HG02623 (cell line): ENCODE results near the gene C3.

ENCODE experiments used
- ATAC-seq: cut with Tn5 transposase; IDR thresholded peaks from one replicate; pipeline ENCODE4 v1.9.1; 2021; ENCODE audit warnings: moderate library complexity; ENCODE audit not compliant: unreplicated experiment

Gene C3

DNA sequence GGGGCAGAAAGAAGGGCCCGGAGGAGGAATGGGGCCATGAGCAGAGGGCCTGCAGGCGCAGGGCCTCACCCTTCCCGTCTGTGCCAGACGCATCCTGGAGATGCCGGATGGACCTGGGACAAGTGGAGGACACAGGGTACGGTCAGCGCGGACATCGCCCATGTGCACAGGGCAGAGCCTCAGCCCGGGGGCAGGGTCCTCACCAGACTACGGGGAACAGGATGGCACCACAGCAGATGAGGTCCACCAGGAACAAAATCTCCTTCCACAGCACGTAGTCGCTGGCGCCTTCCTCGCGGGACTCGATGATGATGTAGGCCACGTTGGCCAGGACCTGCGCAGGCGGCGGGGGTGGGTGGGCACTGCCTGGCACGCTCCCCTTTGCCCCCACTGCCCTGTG is 11.4 kb upstream of the C3 start:
- no peak for ATAC-seq

DNA sequence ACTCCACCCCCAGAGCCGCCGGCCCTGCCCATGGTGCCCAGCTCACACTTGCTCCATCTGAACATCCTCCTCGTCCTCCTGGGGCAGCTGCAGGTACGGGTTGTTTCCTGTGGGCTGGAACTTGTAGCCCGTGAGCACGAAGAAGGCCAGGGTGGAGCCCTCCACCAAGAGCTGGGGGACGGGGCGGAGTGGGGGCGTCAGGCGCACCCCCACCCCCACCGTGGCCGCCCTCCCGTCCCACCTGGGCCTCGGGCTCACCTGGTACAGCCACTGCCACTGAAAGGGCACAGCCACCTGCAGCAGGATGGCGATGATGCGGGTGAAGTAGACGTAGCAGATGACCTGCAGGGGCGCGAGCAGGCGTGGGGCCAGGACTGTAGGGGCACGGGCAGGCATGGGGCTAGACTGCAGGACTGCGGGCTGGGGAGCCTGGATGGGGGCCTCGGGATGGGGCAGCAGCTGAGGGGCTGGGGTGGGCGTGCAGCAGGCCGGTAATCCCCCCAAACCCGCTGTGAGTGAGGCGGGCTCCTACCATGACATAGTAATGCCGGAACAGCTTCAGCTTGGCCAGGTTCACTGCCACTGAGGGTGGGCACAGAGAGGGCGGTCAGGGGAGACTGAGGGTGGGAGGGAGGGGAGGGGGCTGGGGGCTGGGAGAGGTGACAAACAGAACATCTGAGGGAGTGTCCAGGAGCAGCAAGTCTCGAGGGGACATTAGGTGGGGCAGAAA is 10.7 kb upstream of the C3 start:
- no peak for ATAC-seq

- no peak for ATAC-seq
Measured at GRCh38 chr19:6730153-6730804, 9.8 kb upstream of the C3 start.

DNA sequence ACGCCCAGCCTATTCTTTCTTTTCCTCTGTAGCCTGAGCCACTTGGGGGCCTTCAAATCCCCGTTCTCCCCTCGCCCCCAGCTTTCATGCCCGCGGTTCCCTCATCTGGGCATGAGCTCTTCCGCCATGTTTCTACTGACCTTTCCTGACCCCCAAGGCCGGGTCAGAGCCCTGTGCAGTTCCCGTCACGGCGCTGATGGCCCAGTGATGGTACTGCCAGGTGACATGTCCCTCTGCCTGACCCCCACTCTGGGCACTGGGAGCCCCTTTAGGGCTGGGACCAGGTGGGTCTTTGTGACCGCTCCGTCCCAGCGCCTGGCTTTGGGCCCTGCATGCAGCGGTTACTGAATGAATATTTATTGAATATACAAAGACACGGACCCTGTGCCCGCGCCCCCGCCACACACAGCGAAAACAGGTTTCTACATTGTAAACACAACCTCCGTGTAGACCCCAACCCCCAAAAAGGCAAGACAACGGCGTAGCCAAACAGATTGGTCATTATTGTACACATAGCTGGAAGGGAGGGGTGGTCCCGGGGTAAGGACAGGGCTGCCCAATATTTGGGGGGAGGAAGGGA is 9.2 kb upstream of the C3 start:
- ATAC-seq, result no peak

DNA sequence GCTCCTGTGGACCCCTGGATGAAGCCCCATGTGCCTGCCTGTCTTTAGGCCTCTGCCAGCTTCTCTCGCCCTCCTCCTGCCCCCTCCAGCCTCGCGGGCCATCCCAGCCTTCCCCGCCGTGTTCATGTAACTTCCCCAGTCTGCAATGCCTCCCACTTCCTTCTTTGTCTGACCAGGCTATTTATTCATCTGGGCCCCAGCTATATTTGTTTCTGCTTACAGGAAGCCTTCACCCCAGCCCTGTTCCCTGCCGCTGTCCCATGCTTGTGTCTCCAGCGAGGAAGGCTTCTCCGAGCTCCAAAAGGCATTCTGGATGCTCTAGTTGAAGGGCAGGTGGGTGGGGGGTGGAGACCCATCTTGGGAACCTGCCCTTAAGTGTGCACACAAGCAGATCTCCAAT is 7.9 kb upstream of the C3 start:
- ATAC-seq, result no peak

DNA sequence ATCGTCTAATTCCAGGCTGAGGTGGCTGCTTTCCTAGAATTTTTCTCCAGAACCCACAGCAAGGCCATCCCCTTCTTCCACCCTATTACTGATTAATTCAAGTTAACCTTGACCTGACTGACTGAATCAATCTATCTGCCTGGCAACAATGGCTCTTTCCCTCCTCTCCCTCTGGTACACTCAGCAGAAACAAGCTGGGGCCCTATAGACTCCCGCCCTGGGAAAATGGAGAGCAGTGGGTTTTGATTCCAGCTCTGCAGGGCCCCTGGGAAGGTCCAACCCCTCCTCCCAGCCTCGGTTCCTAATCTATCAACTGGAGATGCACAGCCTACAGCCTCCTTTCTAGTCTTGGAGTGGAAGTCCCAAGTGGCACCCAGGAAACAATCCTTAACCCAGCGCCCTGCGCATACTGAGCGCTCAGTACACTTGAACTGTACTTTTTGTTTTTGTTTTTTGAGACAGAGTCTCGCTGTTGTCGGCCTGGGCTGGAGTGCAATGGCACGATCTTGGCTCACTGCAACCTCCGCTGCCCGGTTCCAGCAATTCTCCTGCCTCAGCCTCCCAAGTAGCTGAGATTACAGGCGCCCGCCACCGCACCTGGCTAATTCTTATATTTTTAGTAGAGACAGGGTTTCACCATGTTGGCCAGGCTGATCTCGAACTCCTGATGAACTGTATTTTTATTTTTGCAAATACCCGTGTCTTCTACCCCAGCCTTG is 5.2 kb upstream of the C3 start:
- no peak for ATAC-seq

DNA sequence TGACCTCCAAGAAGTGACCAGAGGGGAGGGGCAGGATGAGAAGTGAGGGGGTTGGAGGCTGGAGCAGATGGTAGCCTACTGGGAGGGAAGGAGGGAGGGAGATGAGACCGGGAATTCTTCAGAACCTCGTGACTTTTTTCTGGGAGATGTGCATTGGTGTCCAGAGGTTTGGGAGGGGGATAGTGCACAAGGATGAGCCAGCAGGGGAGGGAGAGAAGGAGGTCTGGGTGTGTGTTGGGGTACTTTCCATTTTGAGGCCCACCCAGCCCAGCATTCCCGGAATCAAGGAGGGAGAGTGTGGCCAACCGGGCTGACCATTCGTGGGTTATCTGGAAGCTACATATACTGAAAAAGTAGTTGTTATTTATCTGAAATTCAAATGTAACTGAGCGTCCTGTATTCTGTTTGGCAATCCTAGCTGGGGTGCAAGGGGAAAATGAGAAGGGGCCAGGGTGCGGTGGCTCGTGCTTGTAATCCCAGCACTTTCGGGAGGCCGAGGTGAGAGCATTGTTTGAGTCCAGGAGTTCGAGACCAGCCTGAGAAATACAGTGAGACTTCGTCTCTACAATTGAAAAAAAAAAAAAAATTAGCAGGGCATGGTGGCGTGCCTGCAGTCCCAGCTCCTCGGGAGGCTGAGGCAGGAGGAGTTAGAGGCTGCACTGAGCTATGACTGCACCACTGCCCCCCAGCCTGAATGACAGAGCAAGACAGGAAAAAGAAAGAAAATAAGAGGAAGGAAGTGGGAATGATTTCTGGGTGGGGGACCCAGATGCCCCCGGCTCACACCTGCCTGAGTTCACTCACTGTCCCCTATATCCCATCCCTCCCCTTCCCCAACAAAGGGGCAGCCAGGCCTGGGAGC is 4.4 kb upstream of the C3 start:
- ATAC-seq, result no peak

DNA sequence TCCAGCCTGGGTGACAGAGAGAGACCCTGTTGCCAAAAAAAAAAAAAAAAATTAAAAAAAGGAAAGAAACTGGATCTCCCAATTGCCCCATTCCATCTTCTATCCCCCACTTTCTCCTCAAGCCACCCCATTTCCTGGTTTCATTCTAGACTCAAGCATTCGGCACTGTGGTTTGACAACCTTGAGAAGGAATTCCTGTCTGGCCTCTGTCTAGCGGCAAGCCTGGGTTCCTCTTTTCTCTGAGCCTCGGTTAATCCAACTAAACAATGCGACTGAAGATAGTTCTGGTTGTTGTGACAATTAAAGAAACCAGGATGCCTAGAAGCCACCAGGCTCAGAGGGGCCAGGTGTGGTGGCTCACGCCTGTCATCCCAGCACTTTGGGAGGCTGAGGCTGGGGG is 3.3 kb upstream of the C3 start:
- ATAC-seq, result no peak

DNA sequence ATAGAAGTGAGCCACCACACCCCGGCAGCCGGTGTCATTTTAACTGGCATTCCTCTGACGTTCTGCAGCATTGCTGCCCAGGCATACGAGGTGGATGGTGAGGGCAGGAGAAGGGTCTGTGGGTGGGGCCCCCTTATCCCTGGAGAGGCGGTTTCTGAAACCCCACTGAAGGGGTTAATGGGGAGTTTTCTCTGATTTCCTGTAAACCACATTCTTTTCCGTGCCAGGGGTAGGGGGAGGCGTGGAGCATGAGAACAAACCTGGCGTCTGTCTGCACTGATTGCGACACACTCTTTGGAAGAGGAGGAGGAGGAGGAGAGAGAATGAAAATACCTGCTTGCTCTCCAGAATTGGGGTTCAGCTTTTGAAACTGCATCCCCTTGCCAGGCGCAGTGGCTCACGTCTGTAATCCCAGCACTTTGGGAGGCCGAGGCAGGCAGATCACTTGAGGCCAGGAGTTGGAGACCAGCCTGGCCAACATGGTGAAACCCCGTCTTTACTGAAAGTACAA is 2.7 kb upstream of the C3 start:
- no peak for ATAC-seq

- no peak for ATAC-seq
Measured at GRCh38 chr19:6721773-6722172, 1.3 kb upstream of the C3 start.

- ATAC-seq, result no peak
Measured at GRCh38 chr19:6721138-6721474, 656 bp upstream of the C3 start.

GRCh38 chr19:6719992-6720368 is 470 bp downstream of the C3 start:
- ATAC-seq, result no peak

DNA sequence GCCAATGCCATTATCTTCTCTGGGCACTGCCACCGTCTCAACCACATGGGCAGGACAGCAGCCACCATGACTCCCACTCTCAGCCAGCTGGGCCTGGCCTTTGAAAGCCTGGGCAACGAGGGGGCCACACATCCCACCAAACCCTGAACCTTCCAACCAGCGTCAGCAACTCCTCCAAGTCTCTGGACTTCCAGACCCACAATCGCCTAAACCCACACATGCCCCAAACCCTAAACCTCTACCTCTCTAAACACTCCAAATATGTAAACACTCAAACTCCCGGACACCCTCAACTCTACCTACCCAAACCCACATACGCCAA is 949 bp downstream of the C3 start:
- no peak for ATAC-seq

- no peak for ATAC-seq
Measured at GRCh38 chr19:6718741-6719539, 1.5 kb downstream of the C3 start.

DNA sequence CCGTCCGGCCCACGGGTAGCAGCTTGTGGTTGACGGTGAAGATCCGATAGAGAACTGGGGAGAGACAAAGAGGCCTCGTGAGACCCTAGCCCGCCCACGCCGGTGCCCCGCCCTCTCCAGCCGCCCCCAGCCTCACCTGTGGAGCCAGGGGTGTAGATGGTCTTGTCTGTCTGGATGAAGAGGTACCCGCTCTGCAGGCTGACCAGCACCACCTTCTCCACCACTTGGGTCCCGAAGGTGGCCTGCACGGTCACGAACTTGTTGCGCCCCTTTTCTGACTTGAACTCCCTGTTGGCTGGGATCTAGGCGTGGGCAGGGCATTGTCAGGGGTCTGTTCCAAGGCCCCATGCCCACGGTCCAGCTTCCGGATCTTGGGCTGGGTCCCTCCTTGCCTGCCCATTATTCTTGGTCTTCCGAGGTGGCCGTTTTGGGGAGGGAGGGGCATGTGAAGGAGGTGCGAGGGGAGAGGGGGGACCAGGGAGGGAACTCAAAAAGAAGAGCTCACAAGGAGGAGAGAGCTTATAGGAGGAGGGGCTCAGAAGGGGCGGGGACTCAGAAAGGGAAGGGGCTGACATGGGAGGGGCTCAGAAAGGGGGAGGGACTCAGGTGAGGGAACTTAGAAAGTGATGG is 2.2 kb downstream of the C3 start:
- ATAC-seq, result no peak

GRCh38 chr19:6717441-6717971 is 2.9 kb downstream of the C3 start:
- ATAC-seq, result no peak

DNA sequence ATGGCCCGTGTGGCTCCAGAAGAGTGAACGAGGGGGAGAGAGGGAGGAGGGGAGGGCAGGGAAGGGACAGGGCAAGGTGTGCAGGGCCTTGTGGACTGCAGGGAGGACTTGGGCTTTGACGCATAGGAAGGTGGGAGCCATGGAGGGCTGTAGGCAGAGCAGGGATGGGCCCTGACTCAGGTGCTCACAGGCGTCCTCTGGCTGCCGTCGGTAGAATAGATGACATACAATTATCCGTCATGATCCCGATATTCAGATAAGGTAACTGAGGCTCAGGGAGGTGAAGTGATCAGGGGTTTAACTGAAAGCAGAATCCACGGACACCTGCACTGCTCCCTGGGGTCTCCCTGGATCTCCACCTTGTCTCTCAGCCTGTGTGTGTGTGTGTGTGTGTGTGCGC is 3.4 kb downstream of the C3 start:
- no peak for ATAC-seq

DNA sequence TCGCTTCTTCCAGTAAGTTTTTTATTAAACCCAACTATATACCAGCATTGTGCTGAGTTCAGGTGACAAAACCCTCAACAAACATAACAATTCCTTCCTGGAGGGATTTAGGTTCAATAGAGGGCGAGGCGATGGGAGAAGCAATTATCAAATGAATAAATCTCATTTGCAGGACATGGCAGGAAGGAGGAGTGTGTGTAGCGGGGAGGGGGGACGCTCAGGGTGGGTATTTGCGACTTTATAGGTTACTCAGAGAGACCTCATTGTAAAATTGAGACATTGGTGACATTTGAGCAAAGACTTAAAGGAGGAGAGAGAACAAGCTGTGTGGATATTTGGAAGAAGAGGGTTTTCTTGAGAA is 3.9 kb downstream of the C3 start:
- ATAC-seq, result no peak

DNA sequence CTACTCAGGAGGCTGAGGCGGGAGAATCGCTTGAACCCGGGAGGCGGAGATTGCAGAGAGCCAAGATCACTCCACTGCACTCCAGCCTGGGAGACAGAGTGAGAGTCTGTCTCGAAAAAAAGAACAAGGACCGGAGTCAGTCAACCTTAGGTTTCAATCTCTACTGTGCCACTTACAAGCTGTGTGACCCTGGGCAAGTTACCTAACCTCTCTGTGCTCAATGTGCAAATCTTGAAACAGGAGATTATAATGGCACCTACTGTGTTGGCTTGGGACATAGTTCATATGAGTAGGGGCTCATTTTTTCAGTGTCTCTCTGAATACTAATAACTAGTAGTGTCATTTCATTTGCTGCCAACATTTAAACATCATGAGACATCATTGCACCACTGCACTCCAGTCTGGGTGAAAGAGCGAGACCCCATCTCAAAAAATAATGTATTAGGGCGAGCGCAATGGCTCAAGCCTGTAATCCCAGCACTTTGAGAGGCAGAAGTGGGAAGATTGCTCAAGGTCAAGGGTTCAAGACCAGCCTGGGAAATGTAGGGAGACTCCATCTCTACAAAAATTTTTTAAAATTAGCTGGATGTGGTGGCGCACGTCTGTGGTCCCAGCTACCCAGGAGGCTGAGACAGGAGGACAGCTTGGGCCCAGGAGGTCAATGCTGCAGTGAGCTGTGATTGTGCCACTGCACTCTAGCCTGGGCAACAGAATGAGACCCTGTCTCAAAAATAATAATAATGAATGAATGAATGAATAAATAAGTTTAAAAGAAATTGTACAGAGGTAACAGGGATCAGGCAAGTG is 5.5 kb downstream of the C3 start:
- no peak for ATAC-seq
